GM15510 (cell line): ENCODE results near the gene C21orf91.

Experiments
- POLR2A ChIP-seq: IDR thresholded peaks from 3 replicates; pipeline ENCODE4 v1.6.1; 2011; ENCODE audit warnings: borderline replicate concordance; ENCODE audit not compliant: insufficient read length; ENCODE audit errors: extremely low read depth

The C21orf91 gene

DNA sequence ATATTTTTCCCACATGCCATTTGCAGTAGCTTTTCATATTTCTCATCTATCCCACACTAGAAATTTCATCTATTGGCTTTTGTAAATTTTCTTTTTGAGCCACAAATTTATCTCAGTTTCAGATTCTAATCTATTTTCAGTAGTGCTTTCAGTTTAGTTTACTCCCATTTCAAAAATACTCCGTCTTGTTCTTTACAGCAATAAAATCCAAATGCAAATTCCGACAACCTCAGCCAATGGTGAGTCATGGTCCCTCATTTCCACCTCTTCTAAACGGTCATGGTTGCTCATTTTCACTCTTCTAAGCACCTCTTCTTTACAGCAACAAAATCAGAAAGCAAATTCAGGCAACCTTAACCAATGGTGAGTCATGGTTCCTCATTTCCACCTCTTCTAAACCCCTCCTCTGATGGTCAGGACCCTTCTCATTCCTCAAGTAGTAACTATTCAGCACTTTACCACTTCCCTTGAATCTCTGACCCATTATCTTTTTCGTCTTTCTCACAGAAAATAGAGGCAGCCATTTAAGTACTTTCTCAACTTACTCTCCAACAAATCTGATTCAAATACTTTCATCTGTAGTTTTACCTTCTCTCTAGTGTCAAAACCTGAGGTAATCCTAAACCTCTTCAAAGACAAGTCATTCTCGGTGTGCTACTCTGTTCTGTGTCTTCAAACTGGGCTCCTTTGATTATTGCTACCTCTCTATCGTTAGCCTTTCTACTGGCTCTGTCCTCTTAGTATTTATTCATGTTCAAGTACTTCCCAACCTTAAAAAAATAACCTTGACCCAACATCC lies 34.4 kb downstream of the C21orf91 start:
- peak; percentile 39 for TF ChIP-seq POLR2A

DNA sequence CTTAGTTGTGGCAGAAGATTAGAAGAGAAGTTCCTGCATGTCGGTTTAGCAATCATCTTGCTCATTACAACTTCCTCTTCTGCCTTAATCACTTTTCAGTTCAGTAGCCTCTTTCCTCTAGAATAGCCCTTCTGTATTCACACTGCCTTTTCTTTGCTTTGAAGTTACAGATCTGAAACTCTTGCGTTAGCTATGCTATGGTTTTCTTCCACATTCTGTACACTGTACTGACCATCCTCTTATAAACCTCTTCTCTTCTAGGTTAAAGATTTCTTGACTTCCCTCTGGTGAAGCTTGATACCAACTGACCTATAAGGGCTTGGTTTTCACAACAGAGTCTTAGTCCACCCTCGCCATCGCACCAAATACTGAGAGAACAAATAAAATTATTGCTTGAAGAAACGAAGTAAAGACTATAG lies 35.0 kb downstream of the C21orf91 start:
- TF ChIP-seq POLR2A: no peak

DNA sequence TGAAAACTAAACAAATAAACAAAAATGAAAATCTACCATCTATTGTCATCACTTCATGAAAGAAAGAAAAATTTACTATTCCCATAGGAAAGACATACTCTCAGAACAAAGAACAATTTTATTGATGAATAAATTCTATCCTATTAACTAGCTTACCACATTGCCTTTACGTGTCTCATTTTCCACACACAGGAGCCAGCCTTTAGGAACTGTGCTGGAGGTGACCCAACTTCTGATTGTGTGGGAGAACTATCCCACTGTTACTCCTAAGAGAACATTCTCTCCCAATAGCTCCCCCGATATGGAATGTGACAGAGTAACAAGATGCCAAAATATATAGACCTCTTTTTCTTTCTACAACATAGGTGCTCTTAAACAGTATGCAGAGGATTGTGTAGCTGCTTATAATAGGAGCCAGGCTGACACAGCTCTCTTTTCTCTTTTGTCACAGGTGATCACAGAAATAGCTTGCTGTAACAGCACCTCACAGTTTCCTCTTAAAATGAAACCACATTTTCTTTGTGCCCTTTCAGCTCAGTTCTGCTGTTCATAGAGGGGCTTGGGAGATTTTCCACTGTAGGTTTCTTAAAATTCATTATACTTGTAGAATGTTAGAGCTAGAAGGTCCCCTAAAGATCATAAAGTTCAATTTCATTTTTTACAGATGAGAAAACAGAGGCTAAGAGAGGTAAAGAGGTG lies 35.5 kb downstream of the C21orf91 start:
- TF ChIP-seq POLR2A: no peak

DNA sequence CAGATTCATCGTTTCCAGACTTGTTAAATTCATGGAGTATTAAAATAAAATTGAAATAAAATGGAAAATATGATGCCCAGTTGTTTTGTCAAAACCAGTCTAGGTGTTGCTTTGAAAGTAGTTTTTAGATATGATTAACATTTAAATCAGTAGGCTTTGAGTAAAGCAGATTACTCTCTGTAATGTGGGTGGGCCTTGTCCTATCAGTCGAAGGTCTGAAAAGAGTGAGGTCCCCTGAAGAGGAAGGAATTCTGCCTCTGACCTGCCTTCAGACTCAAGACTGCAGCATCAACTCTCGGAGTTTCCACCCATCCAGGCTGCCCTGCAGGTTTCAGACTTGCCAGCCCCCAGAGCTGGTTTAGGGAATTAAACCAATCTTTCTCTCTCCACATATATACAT lies 36.2 kb downstream of the C21orf91 start:
- TF ChIP-seq POLR2A: no peak

DNA sequence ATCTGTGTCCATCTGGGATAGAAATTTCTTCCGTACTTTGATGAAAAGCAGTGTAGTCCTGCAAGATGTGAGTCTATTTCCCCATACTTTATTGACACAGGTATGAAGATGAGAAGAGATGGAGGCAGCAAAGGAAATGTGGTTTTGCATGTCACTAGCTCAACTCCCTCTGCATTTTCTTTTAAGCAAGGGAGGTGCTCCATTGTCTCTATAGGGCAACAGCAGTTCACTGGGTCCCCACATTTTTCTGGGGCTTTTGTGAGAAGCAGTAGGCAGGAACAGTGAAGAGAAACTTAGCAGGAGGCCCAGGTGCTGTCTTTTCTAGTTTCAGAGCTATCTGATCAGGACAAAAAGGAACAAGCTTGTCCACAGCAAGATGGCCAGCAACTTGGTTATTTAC lies 37.1 kb downstream of the C21orf91 start:
- TF ChIP-seq POLR2A: no peak

DNA sequence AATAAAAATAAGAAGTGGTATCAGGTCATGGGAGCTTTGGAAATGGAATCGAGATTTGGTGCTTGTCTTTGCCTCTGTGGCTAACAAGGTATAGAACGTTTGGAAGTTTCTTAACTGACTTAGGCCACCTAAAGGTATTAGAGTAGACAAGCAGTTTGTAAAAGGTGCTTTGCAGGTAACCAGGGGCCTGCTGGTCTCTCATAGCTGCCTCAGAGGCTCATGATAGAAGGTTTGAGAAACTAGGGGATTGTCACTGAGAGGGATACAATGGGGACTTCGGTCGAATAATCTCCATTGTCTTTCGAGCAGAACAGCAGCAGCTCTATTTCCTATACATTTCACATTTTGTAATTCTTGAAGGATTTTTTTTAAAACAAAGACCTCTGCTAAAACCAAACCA lies 37.6 kb downstream of the C21orf91 start:
- TF ChIP-seq POLR2A: no peak

DNA sequence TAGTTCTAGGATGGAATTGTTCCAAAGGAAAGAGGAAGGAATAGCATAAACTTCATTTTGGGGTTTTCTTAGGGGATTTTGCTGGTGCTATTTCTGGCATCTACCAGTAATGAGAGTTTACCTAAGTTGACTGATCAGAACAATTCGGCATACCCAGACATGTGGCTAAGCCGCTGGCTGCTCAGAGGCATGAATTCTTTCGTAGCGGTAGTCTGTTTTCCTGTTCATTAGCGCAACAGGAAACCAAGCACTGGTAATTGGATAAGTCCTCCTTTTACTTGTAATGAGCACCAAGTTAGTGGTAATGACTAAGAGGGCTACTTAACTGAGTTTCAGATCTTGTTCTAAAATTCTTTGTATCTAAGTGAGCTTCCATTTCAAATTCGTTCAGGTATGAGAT lies 38.6 kb downstream of the C21orf91 start:
- no peak for TF ChIP-seq POLR2A

GRCh38 chr21:17779980-17780379 lies 39.2 kb downstream of the C21orf91 start:
- no peak for TF ChIP-seq POLR2A

DNA sequence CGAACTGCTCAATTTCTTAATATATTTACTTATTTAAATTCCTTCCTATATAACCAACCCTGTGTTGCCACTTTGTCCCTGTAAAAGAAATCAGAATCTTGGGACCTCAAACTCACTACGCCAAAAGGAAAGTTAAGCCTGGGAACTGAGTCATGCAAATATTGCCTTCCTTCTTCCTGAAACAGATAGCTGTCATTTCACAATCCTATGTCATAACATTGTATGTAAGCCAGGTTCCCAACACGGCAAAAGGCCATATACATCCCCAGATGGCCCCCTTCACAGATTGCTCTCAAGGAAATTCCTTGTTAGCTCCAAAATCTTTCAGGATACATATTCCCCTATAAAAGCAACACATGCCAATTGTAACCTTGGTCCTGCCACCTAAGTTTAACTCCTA lies 39.7 kb downstream of the C21orf91 start:
- TF ChIP-seq POLR2A: no peak

GRCh38 chr21:17777072-17777765 lies 41.9 kb downstream of the C21orf91 start:
- no peak for TF ChIP-seq POLR2A

DNA sequence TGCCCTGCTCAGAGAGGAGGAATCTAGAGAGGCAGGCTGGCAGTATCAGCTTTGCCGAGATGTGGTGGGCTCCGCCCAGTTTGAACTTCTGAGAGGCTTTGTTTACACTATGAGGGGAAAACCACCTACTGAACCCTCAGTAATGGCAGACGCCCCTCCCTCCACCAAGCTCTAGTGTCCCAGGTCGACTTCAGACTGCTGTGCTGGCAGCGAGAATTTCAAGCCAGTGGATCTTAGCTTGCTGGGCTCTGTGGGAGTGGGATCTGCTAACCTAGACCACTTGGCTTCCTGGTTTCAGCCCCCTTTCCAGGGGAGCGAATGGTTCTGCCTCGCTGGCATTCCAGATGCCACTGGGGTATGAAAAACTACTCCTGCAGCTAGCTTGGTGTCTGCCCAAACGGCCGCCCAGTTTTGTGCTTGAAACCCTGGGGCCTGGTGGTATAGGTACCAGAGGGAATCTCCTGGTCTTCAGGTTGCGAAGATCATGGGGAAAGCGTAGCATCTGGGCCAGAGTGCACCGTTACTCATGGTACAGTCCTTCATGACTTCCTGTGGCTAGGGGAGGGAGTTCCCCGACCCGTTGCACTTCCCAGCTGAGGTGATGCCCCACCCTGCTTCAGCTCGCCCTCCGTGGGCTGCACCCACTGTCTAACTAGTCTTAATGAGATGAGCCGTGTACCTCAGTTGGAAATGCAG lies 43.6 kb downstream of the C21orf91 start:
- no peak for TF ChIP-seq POLR2A

DNA sequence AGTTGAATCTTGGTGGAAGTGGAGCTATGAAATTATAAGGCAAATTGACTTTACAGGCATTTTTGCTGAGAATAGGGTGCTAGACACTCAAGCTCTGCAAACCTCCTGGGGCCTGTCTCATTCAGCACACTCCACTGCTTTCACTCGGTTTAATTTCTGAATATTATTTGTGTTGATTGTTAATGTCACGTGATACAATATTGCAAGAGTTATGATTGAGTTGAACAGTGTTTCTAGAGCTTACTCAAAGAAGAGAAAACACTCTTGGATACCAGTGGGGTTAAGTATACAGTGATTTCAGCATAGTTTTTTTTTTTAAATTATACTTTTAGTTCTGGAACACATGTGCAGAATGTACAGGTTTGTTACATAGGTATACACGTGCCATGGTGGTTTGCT lies 49.7 kb downstream of the C21orf91 start:
- TF ChIP-seq POLR2A: no peak

DNA sequence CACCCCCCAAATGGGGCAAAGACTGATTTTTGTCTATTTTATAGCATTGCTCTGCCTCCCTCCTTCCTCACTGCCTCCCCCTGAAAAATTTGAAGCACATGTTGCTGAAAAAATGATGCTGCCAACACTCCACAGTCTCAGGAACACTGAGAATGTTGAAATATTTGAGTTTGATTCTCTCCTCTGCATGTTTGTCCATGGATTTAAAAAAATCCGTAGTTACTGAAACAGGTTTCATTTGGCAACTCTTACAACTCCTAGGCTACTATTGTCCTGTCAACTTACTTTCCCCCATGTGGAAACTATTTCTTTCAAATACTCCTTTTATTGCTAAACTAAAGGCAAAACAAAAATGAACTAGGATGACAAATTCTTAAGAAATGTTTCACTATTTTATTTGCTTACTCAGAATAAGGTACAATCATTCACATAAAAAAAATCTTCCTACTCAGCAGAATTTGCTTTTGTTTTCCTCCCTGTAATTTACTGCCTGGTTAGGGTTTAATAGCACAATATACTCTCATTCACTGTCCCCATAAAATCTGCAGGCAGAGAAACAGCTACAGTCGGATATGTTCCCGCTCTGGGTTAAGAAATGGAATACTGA lies 50.2 kb downstream of the C21orf91 start:
- no peak for TF ChIP-seq POLR2A

DNA sequence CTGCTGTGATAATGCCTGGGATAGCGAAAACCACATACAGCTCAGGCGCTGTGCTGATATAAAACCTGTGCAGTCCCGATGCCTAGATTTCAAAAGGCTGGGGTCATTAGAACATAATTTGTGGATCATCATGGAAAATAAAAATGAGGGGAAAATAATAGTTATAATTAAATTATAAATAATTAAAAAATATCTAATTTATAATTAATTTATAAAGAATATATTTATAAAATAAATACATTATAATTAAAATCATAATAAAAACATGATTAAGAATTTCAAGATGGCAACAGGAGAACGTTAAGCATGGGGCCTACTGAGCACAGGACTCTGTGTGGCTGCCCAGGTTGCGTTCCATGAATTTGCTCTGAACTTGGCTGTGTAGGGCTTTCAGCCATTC lies 53.9 kb downstream of the C21orf91 start:
- no peak for TF ChIP-seq POLR2A
